Epithelial cell of esophagus (primary cell): ENCODE data around the gene ADO.
"Not testable (repeated sequence)": the region's sequence is repeated elsewhere in the genome, so short reads cannot be mapped to it uniquely, and the experiment has no call there.

ENCODE experiments used
- DNase-seq: peaks from one replicate; pipeline ENCODE4 v3.0.0; 2010; ENCODE audit warnings: low read depth
- H3K4me3 ChIP-seq: 2 replicates; pipeline ENCODE4 v1.5.1; 2011; ENCODE audit warnings: mild to moderate bottlenecking, low read length, control low read depth
- CTCF ChIP-seq: IDR thresholded peaks from 2 replicates; pipeline ENCODE4 v1.5.1; 2011; ENCODE audit warnings: low read depth, mild to moderate bottlenecking, low read length, control low read depth, inconsistent platforms; ENCODE audit not compliant: insufficient read depth; ENCODE audit errors: missing control alignments

Gene ADO

DNA sequence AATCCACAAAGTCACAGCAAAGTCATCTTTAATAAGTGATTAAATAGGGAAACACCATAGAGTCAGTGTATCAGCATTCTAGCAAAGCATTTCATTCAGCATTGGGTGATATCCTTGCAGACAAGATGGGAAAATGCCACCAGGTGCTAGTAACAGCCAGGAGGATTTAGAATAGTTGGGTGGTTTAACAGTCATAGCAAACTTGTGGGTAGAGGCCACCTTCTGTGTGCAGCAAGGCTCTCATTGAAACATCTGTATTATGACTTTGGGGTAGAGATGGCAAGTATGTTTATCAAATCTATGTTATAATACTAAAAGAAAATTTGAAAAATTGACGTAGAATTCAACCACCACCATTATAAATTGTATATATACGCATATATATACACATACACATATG lies 26.4 kb upstream of the ADO start:
- TF ChIP-seq CTCF = no peak
- DNase-seq = no peak
- H3K4me3 ChIP-seq = no peak overlapping the region

- no peak overlapping the region for H3K4me3 ChIP-seq
- peak; percentile 60 for DNase-seq
- no peak for TF ChIP-seq CTCF
These were observed 24.9 kb upstream of the ADO start for GRCh38 chr10:62779487-62780248.

DNA sequence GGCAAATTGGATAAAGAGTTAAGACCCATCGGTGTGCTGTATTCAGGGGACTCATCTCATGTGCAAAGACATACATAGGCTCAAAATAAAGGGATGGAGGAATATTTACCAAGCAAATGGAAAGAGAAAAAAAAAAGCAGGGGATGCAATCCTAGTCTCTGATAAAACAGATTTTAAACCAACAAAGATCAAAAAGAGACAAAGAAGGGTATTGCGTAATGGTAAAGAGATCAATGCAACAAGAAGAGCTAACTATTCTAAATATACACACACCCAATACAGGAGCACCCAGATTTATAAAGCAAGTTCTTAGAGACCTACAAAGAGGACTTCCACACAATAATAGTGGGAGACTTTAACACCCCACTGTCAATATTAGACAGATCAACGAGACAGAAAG lies 20.0 kb upstream of the ADO start:
- DNase-seq, H3K4me3 ChIP-seq: not testable (repeated sequence)

DNA sequence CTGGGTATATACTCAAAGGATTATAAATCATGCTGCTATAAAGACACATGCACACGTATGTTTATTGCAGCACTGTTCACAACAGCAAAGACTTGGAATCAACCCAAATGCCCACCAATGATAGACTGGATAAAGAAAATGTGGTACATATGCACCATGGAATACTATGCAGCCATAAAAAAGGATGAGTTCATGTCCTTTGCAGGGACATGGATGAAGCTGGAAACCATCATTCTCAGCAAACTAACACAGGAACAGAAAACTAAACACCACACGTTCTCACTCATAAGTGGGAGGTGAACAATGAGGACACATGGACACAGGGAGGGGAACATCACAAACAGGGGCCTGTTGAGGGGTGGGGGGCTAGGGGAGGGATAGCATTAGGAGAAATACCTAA lies 16.2 kb upstream of the ADO start:
- not testable (repeated sequence) for H3K4me3 ChIP-seq, DNase-seq

DNA sequence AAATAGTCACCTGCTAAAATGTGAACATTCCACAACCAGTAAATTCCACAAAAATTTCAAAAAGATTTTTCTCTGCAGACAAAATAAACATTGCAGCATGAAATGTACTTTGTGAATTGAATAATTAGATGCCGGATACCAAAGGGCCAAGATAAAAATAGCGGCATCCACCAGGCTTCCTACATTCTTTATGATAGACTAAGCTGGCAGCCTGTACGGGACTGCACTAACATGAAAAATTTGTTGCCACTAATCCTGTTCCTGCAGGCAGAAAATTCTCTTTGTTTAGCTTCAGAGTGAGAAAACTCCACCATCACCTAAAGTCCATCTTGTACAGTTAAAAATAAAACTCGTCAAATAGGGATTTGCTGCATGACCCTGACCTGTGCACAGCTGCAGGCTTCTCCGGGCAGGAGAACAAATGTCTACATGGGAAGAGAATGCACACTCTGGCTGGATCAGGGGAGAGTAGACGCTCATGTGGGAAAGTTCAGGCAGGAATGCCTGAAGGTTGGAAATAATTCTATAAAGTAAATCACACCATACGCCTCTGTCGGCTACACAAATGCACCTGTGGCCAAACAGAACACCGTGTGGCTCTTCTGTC lies 15.6 kb upstream of the ADO start:
- TF ChIP-seq CTCF = no peak
- no peak overlapping the region for H3K4me3 ChIP-seq
- DNase-seq = no peak

DNA sequence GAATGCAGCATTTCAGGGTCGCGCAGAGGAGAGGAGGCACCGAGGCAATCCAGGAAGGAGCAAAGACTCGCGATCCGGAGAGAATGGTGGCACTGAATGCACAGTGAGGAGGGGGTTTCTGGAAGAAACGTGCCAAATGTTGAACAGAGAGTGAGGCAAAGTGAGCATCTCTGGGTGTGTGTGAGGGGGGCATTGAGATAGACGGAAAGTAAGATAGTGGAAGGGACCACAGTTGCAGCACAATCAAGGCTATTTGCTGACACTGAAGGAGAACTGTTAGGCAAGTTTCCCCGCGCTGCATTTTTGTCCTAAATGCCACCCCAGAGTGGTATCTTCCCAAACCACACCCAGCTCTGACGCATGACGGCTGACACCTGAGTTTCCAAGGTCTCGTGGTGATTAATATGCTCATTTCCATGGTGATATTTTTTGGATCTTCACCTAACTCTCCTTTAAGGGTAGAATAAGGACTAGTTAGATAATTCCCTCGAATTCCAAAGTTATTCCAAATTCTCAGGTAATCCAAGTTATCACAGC lies 14.4 kb upstream of the ADO start:
- no peak for TF ChIP-seq CTCF
- DNase-seq = no peak

DNA sequence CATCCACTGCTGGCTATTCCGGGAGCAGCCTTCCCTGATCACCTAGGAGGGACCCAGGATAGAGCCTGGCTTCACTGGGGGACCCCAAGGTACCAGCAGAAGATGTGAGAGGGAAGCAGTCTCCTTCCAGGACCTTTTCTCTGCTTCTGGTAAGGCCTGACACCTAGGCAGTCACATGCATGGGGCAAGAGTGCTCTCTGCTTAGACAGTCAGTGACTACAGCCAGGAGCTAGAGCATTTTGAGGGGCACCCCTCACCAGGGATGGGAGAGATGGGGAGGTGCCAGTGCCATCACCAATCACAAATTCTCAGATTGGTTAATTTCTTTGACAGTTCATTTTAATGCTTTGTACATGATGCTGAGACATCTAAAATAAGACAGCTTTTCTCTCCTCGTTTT lies 13.9 kb upstream of the ADO start:
- TF ChIP-seq CTCF = no peak
- no peak overlapping the region for H3K4me3 ChIP-seq
- no peak for DNase-seq

More for the DNA sequence above, 14.4 kb upstream of the ADO start:
- H3K4me3 ChIP-seq = no peak overlapping the region

DNA sequence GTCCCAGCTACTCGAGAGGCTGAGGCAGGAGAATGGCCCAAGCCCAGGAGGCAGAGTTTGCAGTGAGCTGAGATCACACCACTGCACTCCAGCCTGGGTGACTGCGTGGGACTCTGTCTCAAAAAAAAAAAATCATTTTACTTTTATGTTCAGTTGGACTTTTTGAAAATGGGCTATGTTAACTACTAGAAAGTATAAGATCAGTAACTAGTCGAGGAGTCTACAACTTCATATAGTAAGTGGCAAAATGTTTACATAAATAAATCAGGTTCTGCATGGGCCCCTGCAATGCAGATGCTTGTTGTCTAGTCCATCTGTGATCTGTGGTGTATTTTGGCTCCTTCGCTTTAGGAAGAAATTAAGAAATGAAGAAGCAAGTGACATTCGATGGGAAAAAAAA lies 12.3 kb upstream of the ADO start:
- no peak overlapping the region for H3K4me3 ChIP-seq
- TF ChIP-seq CTCF = no peak
- DNase-seq = no peak
